Mammary epithelial cell (primary cell): ENCODE results near the gene GPR39.

Experiments used
- EZH2 ChIP-seq: IDR thresholded peaks from 2 replicates; pipeline ENCODE4 v1.6.1; 2012; ENCODE audit warnings: low read length, inconsistent platforms, borderline replicate concordance
- TF ChIP-seq, protein P1 (sequence below), 2 donors: IDR thresholded peaks in 1 of 2; conservative IDR thresholded peaks in 1 of 2; 2 replicates each; pipeline ENCODE4 v1.5.1; 2011 to 2012; ENCODE audit warnings: inconsistent platforms in 2 of 2, low read length in 2 of 2, mild to moderate bottlenecking in 2 of 2, control low read depth in 1 of 2, low read depth in 1 of 2; ENCODE audit not compliant: insufficient read depth in 1 of 2; ENCODE audit errors: extremely low read depth in 1 of 2

DNA sequence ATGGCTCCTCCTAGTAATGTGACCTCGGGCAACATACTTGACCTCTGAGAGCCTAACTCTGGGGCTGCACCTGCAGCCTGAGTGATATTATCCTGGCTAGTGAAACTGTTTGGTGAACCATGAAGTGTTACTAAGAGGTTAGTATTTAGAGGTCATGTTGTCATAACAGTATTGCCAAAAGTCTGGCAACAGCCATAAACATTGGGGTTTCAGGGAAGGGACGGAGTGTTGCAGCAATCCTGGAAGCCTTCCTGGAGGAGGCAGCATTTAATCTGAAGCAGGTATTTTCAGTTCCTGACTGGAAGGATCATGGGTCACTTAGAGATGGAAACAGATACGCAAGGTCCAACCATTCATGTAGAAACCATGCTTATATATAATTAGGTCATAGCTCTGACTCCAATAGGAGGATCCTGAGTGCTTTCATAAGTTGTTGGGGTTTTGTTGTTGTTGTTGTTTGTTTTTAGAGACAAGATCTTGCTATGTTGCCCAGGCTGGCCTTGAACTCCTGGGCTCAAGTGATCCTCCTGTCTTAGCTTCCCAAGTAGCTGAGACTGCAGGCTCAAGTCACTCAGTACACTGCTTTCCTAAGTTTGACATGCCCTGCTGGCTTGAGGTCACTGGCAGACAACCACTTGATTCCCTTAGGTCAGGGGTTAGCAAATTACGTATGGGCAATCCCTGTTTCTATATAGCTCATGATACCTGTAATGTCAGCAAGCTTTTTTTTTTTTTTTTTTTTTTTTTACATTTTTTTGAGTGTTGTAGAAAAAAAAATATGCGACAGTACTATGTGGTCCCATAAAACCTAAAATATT lies 21.5 kb downstream of the GPR39 start:
- TF ChIP-seq, protein P1, sequence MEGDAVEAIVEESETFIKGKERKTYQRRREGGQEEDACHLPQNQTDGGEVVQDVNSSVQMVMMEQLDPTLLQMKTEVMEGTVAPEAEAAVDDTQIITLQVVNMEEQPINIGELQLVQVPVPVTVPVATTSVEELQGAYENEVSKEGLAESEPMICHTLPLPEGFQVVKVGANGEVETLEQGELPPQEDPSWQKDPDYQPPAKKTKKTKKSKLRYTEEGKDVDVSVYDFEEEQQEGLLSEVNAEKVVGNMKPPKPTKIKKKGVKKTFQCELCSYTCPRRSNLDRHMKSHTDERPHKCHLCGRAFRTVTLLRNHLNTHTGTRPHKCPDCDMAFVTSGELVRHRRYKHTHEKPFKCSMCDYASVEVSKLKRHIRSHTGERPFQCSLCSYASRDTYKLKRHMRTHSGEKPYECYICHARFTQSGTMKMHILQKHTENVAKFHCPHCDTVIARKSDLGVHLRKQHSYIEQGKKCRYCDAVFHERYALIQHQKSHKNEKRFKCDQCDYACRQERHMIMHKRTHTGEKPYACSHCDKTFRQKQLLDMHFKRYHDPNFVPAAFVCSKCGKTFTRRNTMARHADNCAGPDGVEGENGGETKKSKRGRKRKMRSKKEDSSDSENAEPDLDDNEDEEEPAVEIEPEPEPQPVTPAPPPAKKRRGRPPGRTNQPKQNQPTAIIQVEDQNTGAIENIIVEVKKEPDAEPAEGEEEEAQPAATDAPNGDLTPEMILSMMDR (conservative IDR thresholded peaks at IDR 0.05 in 1 of 2, IDR thresholded peaks at IDR 0.05 in 1 of 2; ENCODE audit: extremely low read depth in 1 of 2, insufficient read depth in 1 of 2, low read depth in 1 of 2, low read length in 2 of 2) = no peak
- TF ChIP-seq EZH2 = no peak
